HepG2 (cell line): Measurements from ENCODE around the gene UBL7. TPM values are rescaled to one million over a fixed set of nuclear protein-coding genes. Genes with fewer than 3 reads are reported as not detected.

Experiments
- ADNP ChIP-seq: sonication (generic); formaldehyde crosslinking; IDR thresholded peaks from 2 replicates; pipeline ENCODE4 v1.4.0; 2020; ENCODE audit warnings: missing genetic modification reagents
- CCDC6 ChIP-seq: sonication (generic); formaldehyde crosslinking; IDR thresholded peaks from 2 replicates; pipeline ENCODE4 v1.8.1; 2022; ENCODE audit warnings: mild to moderate bottlenecking, missing genetic modification reagents, moderate library complexity
- HDAC6 ChIP-seq: fragments of 200-600 bp; sonication (generic); IDR thresholded peaks from 2 replicates; pipeline ENCODE4 v1.7.0; 2017; ENCODE audit warnings: mild to moderate bottlenecking, antibody characterized with exemption, low read length, low read depth
- HIVEP1 ChIP-seq: sonication (generic); formaldehyde crosslinking; IDR thresholded peaks from 2 replicates; pipeline ENCODE4 v1.4.0; 2020; ENCODE audit warnings: mild to moderate bottlenecking, missing genetic modification reagents
- HNRNPUL1 ChIP-seq: fragments of 200-400 bp; formaldehyde crosslinking; IDR thresholded peaks from 2 replicates; pipeline ENCODE4 v1.6.1; 2017; ENCODE audit warnings: low read depth, mild to moderate bottlenecking, low read length, moderate library complexity
- IRX3 ChIP-seq: sonication (generic); formaldehyde crosslinking; IDR thresholded peaks from 2 replicates; pipeline ENCODE4 v1.8.1; 2023; ENCODE audit warnings: mild to moderate bottlenecking, low read depth, missing genetic modification reagents, borderline replicate concordance
- MAF1 ChIP-seq: sonication (generic); formaldehyde crosslinking; IDR thresholded peaks from 2 replicates; pipeline ENCODE4 v1.5.0; 2020; ENCODE audit warnings: missing genetic modification reagents, borderline replicate concordance
- MAFF ChIP-seq: IDR thresholded peaks from 2 replicates; pipeline ENCODE4 v1.6.1; 2011; ENCODE audit warnings: low read depth, low read length, improper control_type of control experiment
- NFRKB ChIP-seq: fragments of 450-650 bp; IDR thresholded peaks from 2 replicates; pipeline ENCODE4 v1.6.1; 2017
- PAX8 ChIP-seq: sonication (generic); formaldehyde crosslinking; IDR thresholded peaks from 2 replicates; pipeline ENCODE4 v1.8.0; 2022; ENCODE audit warnings: mild to moderate bottlenecking, missing genetic modification reagents, borderline replicate concordance
- RELA ChIP-seq: sonication (generic); formaldehyde crosslinking; IDR thresholded peaks from 2 replicates; pipeline ENCODE4 v1.4.0; 2020; ENCODE audit warnings: missing genetic modification reagents
- RORA ChIP-seq: sonication (generic); formaldehyde crosslinking; IDR thresholded peaks from 2 replicates; pipeline ENCODE4 v1.5.0; 2020; ENCODE audit warnings: mild to moderate bottlenecking, missing genetic modification reagents, moderate library complexity
- SIX1 ChIP-seq: sonication (generic); formaldehyde crosslinking; IDR thresholded peaks from 2 replicates; pipeline ENCODE4 v1.4.0; 2020; ENCODE audit warnings: missing genetic modification reagents, borderline replicate concordance
- SNAI1 ChIP-seq: sonication (generic); formaldehyde crosslinking; IDR thresholded peaks from 2 replicates; pipeline ENCODE4 v1.5.0; 2020; ENCODE audit warnings: mild to moderate bottlenecking, missing genetic modification reagents, borderline replicate concordance
- YEATS4 ChIP-seq: sonication (generic); formaldehyde crosslinking; IDR thresholded peaks from 2 replicates; pipeline ENCODE4 v1.4.0; 2020; ENCODE audit warnings: missing genetic modification reagents, borderline replicate concordance
- YY1 ChIP-seq: IDR thresholded peaks from 2 replicates; pipeline ENCODE4 v1.6.1; 2011; ENCODE audit warnings: low read length, low read depth, moderate library complexity, mild to moderate bottlenecking; ENCODE audit not compliant: insufficient read depth, insufficient replicate concordance
- ZNF253 ChIP-seq: sonication (generic); formaldehyde crosslinking; IDR thresholded peaks from 2 replicates; pipeline ENCODE4 v1.8.0; 2022; ENCODE audit warnings: mild to moderate bottlenecking, missing genetic modification reagents, borderline replicate concordance
- ZNF382 ChIP-seq: sonication (generic); formaldehyde crosslinking; IDR thresholded peaks from 2 replicates; pipeline ENCODE4 v1.5.0; 2020; ENCODE audit warnings: missing genetic modification reagents, mild to moderate bottlenecking, borderline replicate concordance
- ZNF446 ChIP-seq: sonication (generic); formaldehyde crosslinking; IDR thresholded peaks from 2 replicates; pipeline ENCODE4 v1.5.0; 2020; ENCODE audit warnings: mild to moderate bottlenecking, missing genetic modification reagents
- ZNF615 ChIP-seq: sonication (generic); formaldehyde crosslinking; IDR thresholded peaks from 2 replicates; pipeline ENCODE4 v1.5.0; 2020; ENCODE audit warnings: mild to moderate bottlenecking, missing genetic modification reagents, borderline replicate concordance
- ZNF776 ChIP-seq: sonication (generic); formaldehyde crosslinking; IDR thresholded peaks from 2 replicates; pipeline ENCODE4 v1.4.0; 2020; ENCODE audit warnings: mild to moderate bottlenecking, missing genetic modification reagents
- polyA plus RNA-seq, 8 experiments: library from polyadenylated mRNA; depleted of rRNA in 3 of 8; stranded (reverse) in 7 of 8; unstranded in 1 of 8; fragments of >200 nt; fragmentation: Illumina TruSeq in 4 of 8; extraction: Trizol in 4 of 8; gene quantifications; 2 replicates each; pipeline versions ENCODE4 v1.2.1 to v1.2.3, GENCODE V29; 2011 to 2016; ENCODE audit warnings: low read depth in 4 of 8, missing spikeins in 1 of 8, mixed read lengths in 1 of 8; ENCODE audit not compliant: insufficient read depth in 1 of 8
- total RNA-seq, 5 experiments: library from RNA; depleted of rRNA; stranded (reverse); fragments of >200 nt; fragmentation: Illumina TruSeq; extraction: Trizol; gene quantifications; 2 replicates each; pipeline ENCODE4 v1.2.3, GENCODE V29; 2016; ENCODE audit warnings: low read depth in 1 of 5
- TF ChIP-seq, protein P1 (sequence below): sonication (generic); formaldehyde crosslinking; IDR thresholded peaks from 2 replicates; pipeline ENCODE4 v1.4.0; 2020; ENCODE audit warnings: missing genetic modification reagents, borderline replicate concordance
- TF ChIP-seq, protein P2 (sequence below): sonication (generic); formaldehyde crosslinking; IDR thresholded peaks from 2 replicates; pipeline ENCODE4 v1.4.0; 2020; ENCODE audit warnings: missing genetic modification reagents
- TF ChIP-seq, protein P3 (sequence below): sonication (generic); formaldehyde crosslinking; IDR thresholded peaks from 2 replicates; pipeline ENCODE4 v1.8.1; 2023; ENCODE audit warnings: mild to moderate bottlenecking, missing genetic modification reagents, borderline replicate concordance
- TF ChIP-seq, protein P4 (sequence below), 2 experiments: sonication (generic) in 1 of 2; formaldehyde crosslinking in 1 of 2; IDR thresholded peaks; 2 replicates each; pipeline versions ENCODE4 v1.5.1 to v1.6.1; 2011 to 2020; ENCODE audit warnings: borderline replicate concordance in 1 of 2, low read depth in 1 of 2, low read length in 1 of 2, mild to moderate bottlenecking in 1 of 2, missing genetic modification reagents in 1 of 2, moderate library complexity in 1 of 2

Gene UBL7
- total and polyA plus RNA-seq, 2 of the 13 experiments (the other 11 are each of a cell fraction or from before 2014, with no cell fraction given): 55.0 to 63.5 TPM

DNA sequence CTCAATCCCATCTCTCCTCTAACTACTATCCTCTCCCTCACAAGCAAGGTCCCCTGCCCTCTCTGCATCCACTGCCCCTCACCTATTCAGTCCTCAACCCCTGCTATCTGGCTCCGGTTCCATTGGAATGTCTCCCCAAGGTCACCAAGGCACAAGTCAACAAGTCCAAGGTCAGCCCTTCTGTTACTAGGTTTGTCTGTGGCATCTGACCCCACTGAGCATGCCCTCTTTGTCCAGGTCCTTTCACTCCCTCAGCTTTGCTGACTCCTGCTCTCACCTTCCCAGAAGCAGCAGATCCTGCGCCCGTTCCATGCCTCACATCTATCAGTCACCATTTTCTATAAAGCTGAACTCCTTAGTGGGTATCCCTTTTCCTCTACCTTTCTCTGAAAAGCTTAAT, 18.9 kb downstream of the UBL7 start (continued):
- TF ChIP-seq, protein P1, sequence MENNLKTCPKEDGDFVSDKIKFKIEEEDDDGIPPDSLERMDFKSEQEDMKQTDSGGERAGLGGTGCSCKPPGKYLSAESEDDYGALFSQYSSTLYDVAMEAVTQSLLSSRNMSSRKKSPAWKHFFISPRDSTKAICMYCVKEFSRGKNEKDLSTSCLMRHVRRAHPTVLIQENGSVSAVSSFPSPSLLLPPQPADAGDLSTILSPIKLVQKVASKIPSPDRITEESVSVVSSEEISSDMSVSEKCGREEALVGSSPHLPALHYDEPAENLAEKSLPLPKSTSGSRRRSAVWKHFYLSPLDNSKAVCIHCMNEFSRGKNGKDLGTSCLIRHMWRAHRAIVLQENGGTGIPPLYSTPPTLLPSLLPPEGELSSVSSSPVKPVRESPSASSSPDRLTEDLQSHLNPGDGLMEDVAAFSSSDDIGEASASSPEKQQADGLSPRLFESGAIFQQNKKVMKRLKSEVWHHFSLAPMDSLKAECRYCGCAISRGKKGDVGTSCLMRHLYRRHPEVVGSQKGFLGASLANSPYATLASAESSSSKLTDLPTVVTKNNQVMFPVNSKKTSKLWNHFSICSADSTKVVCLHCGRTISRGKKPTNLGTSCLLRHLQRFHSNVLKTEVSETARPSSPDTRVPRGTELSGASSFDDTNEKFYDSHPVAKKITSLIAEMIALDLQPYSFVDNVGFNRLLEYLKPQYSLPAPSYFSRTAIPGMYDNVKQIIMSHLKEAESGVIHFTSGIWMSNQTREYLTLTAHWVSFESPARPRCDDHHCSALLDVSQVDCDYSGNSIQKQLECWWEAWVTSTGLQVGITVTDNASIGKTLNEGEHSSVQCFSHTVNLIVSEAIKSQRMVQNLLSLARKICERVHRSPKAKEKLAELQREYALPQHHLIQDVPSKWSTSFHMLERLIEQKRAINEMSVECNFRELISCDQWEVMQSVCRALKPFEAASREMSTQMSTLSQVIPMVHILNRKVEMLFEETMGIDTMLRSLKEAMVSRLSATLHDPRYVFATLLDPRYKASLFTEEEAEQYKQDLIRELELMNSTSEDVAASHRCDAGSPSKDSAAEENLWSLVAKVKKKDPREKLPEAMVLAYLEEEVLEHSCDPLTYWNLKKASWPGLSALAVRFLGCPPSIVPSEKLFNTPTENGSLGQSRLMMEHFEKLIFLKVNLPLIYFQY: no peak
- TF ChIP-seq ZNF776 (CRISPR knock-in tag) (no peak), ADNP (no peak), ZNF615 (CRISPR knock-in tag) (no peak; the same call in 1 of the 2 replicates), RORA (no peak), SIX1 (CRISPR knock-in tag) (peak; percentile 48; the same call in 1 of the 2 replicates), SNAI1 (CRISPR knock-in tag) (no peak), MAFF (peak; percentile 34), IRX3 (CRISPR knock-in tag) (no peak), HNRNPUL1 (no peak), PAX8 (no peak), ZNF446 (CRISPR knock-in tag) (no peak), RELA (CRISPR knock-in tag) (no peak), MAF1 (CRISPR knock-in tag) (no peak), HDAC6 (no peak), ZNF253 (CRISPR knock-in tag) (no peak), NFRKB (no peak), YEATS4 (no peak), ZNF382 (CRISPR knock-in tag) (no peak), HIVEP1 (CRISPR knock-in tag) (no peak), YY1 (no peak), CCDC6 (CRISPR knock-in tag) (no peak)
- TF ChIP-seq, protein P2, sequence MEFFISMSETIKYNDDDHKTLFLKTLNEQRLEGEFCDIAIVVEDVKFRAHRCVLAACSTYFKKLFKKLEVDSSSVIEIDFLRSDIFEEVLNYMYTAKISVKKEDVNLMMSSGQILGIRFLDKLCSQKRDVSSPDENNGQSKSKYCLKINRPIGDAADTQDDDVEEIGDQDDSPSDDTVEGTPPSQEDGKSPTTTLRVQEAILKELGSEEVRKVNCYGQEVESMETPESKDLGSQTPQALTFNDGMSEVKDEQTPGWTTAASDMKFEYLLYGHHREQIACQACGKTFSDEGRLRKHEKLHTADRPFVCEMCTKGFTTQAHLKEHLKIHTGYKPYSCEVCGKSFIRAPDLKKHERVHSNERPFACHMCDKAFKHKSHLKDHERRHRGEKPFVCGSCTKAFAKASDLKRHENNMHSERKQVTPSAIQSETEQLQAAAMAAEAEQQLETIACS (CRISPR knock-in tag): no peak
- TF ChIP-seq, protein P3, sequence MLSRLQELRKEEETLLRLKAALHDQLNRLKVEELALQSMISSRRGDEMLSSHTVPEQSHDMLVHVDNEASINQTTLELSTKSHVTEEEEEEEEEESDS (CRISPR knock-in tag): no peak
- TF ChIP-seq, protein P4, sequence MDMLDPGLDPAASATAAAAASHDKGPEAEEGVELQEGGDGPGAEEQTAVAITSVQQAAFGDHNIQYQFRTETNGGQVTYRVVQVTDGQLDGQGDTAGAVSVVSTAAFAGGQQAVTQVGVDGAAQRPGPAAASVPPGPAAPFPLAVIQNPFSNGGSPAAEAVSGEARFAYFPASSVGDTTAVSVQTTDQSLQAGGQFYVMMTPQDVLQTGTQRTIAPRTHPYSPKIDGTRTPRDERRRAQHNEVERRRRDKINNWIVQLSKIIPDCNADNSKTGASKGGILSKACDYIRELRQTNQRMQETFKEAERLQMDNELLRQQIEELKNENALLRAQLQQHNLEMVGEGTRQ (IDR thresholded peaks at IDR 0.05; ENCODE audit: low read depth, low read length): no peak
- TF ChIP-seq, protein P4 (CRISPR knock-in tag; IDR thresholded peaks at IDR 0.05; ENCODE audit: borderline replicate concordance): no peak
